ENCODE data around the gene CDKAL1.

The CDKAL1 gene

DNA sequence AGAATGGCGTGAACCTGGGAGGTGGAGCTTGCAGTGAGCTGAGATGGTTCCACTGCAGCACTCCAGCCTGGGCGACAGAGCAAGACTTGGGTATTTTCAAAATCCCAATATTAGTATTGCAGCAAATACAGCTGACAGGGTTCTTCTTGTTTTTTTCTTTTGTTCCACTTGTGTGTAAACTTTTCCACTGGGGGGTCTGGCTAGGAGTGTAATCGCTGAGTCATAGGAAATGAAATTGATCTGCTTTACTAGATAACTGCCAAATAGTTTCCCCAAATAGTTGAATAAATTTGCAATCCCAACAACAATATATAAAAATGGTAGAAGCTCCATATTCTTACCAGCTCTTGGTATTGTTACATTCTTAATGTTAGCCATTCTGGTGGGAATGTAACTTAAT lies 533.3 kb downstream of the CDKAL1 start:
- Histone ChIP-seq H3K27ac (replicated peaks) (no peak overlapping the region), H3K4me3 (replicated peaks; ENCODE audit: insufficient read depth, low read length) (no peak overlapping the region), H3K27me3 (ENCODE audit: insufficient read depth, poor library complexity, severe bottlenecking) (no peaks in the 10 kb centered on the region)
- TF ChIP-seq POLR2AphosphoS5 (IDR thresholded peaks at IDR 0.05; ENCODE audit: low read depth) (no peak), CTCF (IDR thresholded peaks at IDR 0.05; ENCODE audit: insufficient read depth, low read length) (no peak), GABPA (IDR thresholded peaks at IDR 0.05; ENCODE audit: low read depth) (no peak), SPI1 (IDR thresholded peaks at IDR 0.05; ENCODE audit: borderline replicate concordance, low read depth) (no peak), REST (IDR thresholded peaks at IDR 0.05; ENCODE audit: insufficient replicate concordance, low read depth) (no peak)
- no peak for DNase-seq (ENCODE audit: low read depth in 1 of 2, low spot score in 1 of 2)

- Histone ChIP-seq H3K27me3 (ENCODE audit: insufficient read depth, poor library complexity, severe bottlenecking) (no peaks in the 10 kb centered on the region), H3K27ac (replicated peaks) (no peak overlapping the region), H3K4me3 (replicated peaks; ENCODE audit: insufficient read depth, low read length) (no peak overlapping the region)
- TF ChIP-seq REST (IDR thresholded peaks at IDR 0.05; ENCODE audit: insufficient replicate concordance, low read depth) (no peak), POLR2AphosphoS5 (IDR thresholded peaks at IDR 0.05; ENCODE audit: low read depth) (no peak), SPI1 (IDR thresholded peaks at IDR 0.05; ENCODE audit: borderline replicate concordance, low read depth) (no peak), GABPA (IDR thresholded peaks at IDR 0.05; ENCODE audit: low read depth) (no peak), CTCF (IDR thresholded peaks at IDR 0.05; ENCODE audit: insufficient read depth, low read length) (no peak)
- DNase-seq (ENCODE audit: low read depth in 1 of 2, low spot score in 1 of 2) = no peak
These were observed 536.4 kb downstream of the CDKAL1 start for GRCh38 chr6:21070620-21071019.

DNA sequence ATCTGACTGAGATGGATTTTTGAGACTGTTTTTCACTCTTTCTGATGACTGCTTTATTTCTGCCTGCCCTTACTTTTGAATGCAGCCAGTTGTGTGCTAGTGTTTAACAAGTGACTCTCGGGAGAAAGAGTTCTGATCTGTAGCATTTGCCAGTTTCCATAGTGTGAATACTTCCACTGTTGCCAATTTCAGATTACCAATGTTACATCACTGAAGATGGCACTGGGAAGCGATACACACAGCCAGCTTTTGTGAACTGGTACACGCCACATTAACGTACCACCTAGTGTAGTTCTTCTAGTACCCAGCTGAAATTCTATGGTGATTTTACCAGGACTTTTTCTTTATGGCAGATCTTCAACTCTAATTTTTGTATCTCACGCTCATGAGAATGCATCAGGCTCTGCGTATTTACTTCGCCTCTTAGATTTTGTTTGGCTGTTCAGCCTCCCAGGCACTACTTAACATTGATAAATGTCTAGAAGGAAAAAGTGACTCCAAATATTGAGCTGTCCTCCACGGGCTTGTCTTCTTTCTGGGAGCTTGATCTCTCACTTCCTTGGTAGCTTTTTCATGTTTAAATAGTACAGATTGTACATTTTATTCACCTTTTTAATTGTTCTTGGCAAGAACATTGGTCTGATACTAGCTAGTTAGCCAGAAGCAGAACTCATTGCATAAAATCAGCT lies 537.7 kb downstream of the CDKAL1 start:
- Histone ChIP-seq H3K4me3 (replicated peaks; ENCODE audit: insufficient read depth, low read length) (no peak overlapping the region), H3K27ac (replicated peaks) (no peak overlapping the region), H3K27me3 (ENCODE audit: insufficient read depth, poor library complexity, severe bottlenecking) (no peaks in the 10 kb centered on the region)
- no peak for TF ChIP-seq GABPA (IDR thresholded peaks at IDR 0.05; ENCODE audit: low read depth)
- TF ChIP-seq POLR2AphosphoS5 (IDR thresholded peaks at IDR 0.05; ENCODE audit: low read depth) = no peak
- TF ChIP-seq SPI1 (IDR thresholded peaks at IDR 0.05; ENCODE audit: borderline replicate concordance, low read depth) = no peak
- no peak for TF ChIP-seq REST (IDR thresholded peaks at IDR 0.05; ENCODE audit: insufficient replicate concordance, low read depth)
- TF ChIP-seq CTCF (IDR thresholded peaks at IDR 0.05; ENCODE audit: insufficient read depth, low read length) = no peak
- DNase-seq (ENCODE audit: low read depth in 1 of 2, low spot score in 1 of 2) = no peak
